Breast epithelium (tissue), 4 donors: ENCODE results near the gene SELENOS. TPM values are rescaled to one million over a fixed set of nuclear protein-coding genes. Genes with fewer than 3 reads are reported as not detected.

Experiments
- DNase-seq, 2 donors: peaks; one replicate each; pipeline ENCODE4 v3.0.0-alpha.2; 2019; ENCODE audit warnings: low spot score in 2 of 2
- H3K27ac ChIP-seq, 2 donors: fragments of 200-600 bp; sonication (generic) in 1 of 2; one replicate each; pipeline ENCODE4 v1.5.1; 2016 to 2019; ENCODE audit warnings: mild to moderate bottlenecking in 1 of 2
- H3K27me3 ChIP-seq, 2 donors: fragments of 200-600 bp; sonication (generic) in 1 of 2; one replicate each; pipeline versions ENCODE4 v1.5.1 to v1.6.0; 2017 to 2019; ENCODE audit warnings: control low read depth in 1 of 2, mild to moderate bottlenecking in 1 of 2
- H3K36me3 ChIP-seq: fragments of 200-600 bp; one replicate; pipeline ENCODE4 v1.5.1; 2019
- H3K4me1 ChIP-seq, 2 donors: fragments of 200-600 bp; sonication (generic); one replicate each; pipeline ENCODE4 v1.5.1; 2016 to 2019; ENCODE audit warnings: control low read depth in 1 of 2
- H3K4me3 ChIP-seq, 3 donors: fragments of 200-600 bp; sonication (generic); 1 replicate in 2 of 3; 2 replicates in 1 of 3; pipeline ENCODE4 v1.5.1; 2016 to 2019; ENCODE audit warnings: mild to moderate bottlenecking in 3 of 3, moderate library complexity in 2 of 3
- H3K9me3 ChIP-seq, 2 donors: fragments of 200-600 bp; sonication (generic) in 1 of 2; one replicate each; pipeline ENCODE4 v1.5.1; 2016 to 2019; ENCODE audit warnings: control low read depth in 1 of 2
- CTCF ChIP-seq, 3 donors: fragments of 450-650 bp; IDR thresholded peaks; one replicate each; pipeline ENCODE4 v1.5.1; 2016 to 2017; ENCODE audit warnings: antibody characterized with exemption in 3 of 3, mild to moderate bottlenecking in 3 of 3, moderate library complexity in 3 of 3
- POLR2A ChIP-seq: fragments of 450-650 bp; IDR thresholded peaks from one replicate; pipeline ENCODE4 v1.6.1; 2016; ENCODE audit warnings: antibody characterized with exemption, mild to moderate bottlenecking, moderate library complexity
- POLR2AphosphoS5 ChIP-seq, 3 donors: sonication (generic); formaldehyde crosslinking; IDR thresholded peaks; one replicate each; pipeline ENCODE4 v1.6.1; 2017; ENCODE audit warnings: antibody characterized with exemption in 3 of 3
- intact Hi-C: fragments of 100-400 bp; cut with DNase I; formaldehyde crosslinking; loops from one replicate; pipeline ENCODE4 v1.15.1; 2023; ENCODE audit warnings: low total_unique reads
- total RNA-seq, 3 donors: library from RNA; depleted of rRNA; stranded (reverse); fragments of >200 nt; gene quantifications; one replicate each; pipeline ENCODE4 v1.1.0, GENCODE V29; 2016

Gene SELENOS
- total RNA-seq, 3 donors from 2014 or later, result 56.1 to 76.8 (median 76.4) TPM

- H3K4me1 ChIP-seq, result no peaks in the 10 kb centered on the region
- no peak overlapping the region for H3K27ac ChIP-seq
- intact Hi-C loops, result loop anchor here (10.0 kb wide), 1 partner anchor 336 kb away; no protein-coding TSS in a partner anchor
- DNase-seq, result no peak
- no peaks in the 10 kb centered on the region for H3K9me3 ChIP-seq
- no peaks in the 10 kb centered on the region for H3K36me3 ChIP-seq
- H3K27me3 ChIP-seq, result no peaks in the 10 kb centered on the region
- H3K4me3 ChIP-seq, result no peak overlapping the region
- TF ChIP-seq POLR2AphosphoS5 (IDR thresholded peaks at IDR 0.05) (no peak), POLR2A (no peak), CTCF (IDR thresholded peaks at IDR 0.05) (no peak)
Measured at GRCh38 chr15:101308604-101309435, 31.5 kb upstream of the SELENOS start.

DNA sequence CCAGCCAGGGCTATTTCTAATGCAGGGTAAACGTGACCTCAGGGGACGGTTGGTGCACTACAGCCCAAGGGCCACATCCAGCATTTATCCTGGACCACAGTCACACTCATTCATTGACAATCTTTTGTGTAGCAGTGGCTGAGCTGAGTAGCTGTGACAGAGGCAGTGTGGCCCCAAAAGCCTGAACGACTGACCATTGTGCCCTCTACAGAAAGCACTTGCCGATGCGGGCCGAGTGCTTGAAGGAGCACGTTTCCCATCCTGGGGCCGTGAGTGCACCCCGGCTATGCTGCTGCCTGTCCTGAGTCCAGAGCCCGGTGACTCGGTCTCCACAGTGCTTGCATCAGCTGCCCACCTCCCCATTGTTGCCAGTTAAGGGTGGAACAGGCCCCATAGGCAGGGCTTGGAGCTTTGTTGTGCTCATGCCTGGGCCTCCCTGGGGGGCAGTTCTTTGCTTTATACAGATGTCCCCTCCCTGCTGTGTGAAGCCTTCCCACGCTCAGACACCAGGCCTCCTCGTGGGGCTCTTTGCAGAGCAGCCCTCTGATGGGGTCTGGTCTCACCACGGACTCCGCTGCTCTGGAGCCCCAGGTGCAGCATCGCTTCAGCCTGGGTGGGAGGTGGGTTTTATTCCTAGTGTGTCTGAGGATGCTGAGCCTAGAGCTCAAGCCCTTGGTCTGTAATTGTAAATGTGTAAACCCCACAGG, 30.8 kb upstream of the SELENOS start:
- TF ChIP-seq POLR2A (no peak), CTCF (IDR thresholded peaks at IDR 0.05) (no peak), POLR2AphosphoS5 (IDR thresholded peaks at IDR 0.05) (no peak)
- Histone ChIP-seq H3K4me1 (no peaks in the 10 kb centered on the region), H3K9me3 (no peaks in the 10 kb centered on the region), H3K27ac (no peak overlapping the region), H3K36me3 (no peaks in the 10 kb centered on the region), H3K4me3 (no peak overlapping the region), H3K27me3 (no peaks in the 10 kb centered on the region)
- intact Hi-C loops, result loop anchor here (10.0 kb wide), 1 partner anchor 337 kb away; no protein-coding TSS in a partner anchor
- no peak for DNase-seq

GRCh38 chr15:101307048-101307896, 30.0 kb upstream of the SELENOS start:
- Histone ChIP-seq H3K27me3 (no peaks in the 10 kb centered on the region), H3K36me3 (no peaks in the 10 kb centered on the region), H3K4me1 (no peaks in the 10 kb centered on the region), H3K9me3 (no peaks in the 10 kb centered on the region), H3K27ac (no peak overlapping the region), H3K4me3 (no peak overlapping the region)
- no peak for DNase-seq
- TF ChIP-seq POLR2AphosphoS5 (IDR thresholded peaks at IDR 0.05), result no peak
- TF ChIP-seq POLR2A, result no peak
- TF ChIP-seq CTCF (IDR thresholded peaks at IDR 0.05), result no peak
- intact Hi-C loops, result loop anchor here (10.0 kb wide), 1 partner anchor 338 kb away; no protein-coding TSS in a partner anchor

GRCh38 chr15:101306341-101307047, 29.2 kb upstream of the SELENOS start:
- Histone ChIP-seq H3K4me1 (no peaks in the 10 kb centered on the region), H3K27ac (no peak overlapping the region), H3K4me3 (no peak overlapping the region), H3K9me3 (no peaks in the 10 kb centered on the region), H3K36me3 (no peaks in the 10 kb centered on the region), H3K27me3 (no peaks in the 10 kb centered on the region)
- intact Hi-C loops, result loop anchor here (10.0 kb wide), 1 partner anchor 338 kb away; no protein-coding TSS in a partner anchor
- TF ChIP-seq POLR2AphosphoS5 (IDR thresholded peaks at IDR 0.05) (no peak), CTCF (IDR thresholded peaks at IDR 0.05) (no peak), POLR2A (no peak)
- no peak for DNase-seq
